GM19023 (cell line): ENCODE results near the gene HMOX2.
A peak's percentile ranks its signal among the peaks of the same experiment; 100 is the strongest.

Experiments
- ATAC-seq: cut with Tn5 transposase; IDR thresholded peaks from one replicate; pipeline ENCODE4 v1.9.1; 2021; ENCODE audit warnings: mild to moderate bottlenecking, moderate library complexity; ENCODE audit not compliant: unreplicated experiment

The HMOX2 gene

GRCh38 chr16:4463522-4464163, 12.6 kb upstream of the HMOX2 start:
- ATAC-seq = no peak

- no peak for ATAC-seq
These were observed 10.0 kb upstream of the HMOX2 start for GRCh38 chr16:4465977-4466779.

GRCh38 chr16:4467916-4468315, 8.3 kb upstream of the HMOX2 start:
- no peak for ATAC-seq

- ATAC-seq = no peak
These were observed 7.2 kb upstream of the HMOX2 start for GRCh38 chr16:4468972-4469371.

- ATAC-seq = no peak
These were observed 4.3 kb upstream of the HMOX2 start for GRCh38 chr16:4471869-4472268.

GRCh38 chr16:4472880-4473279, 3.3 kb upstream of the HMOX2 start:
- no peak for ATAC-seq

GRCh38 chr16:4474192-4474961, 1.8 kb upstream of the HMOX2 start, which contains the start of gene NMRAL1:
TSS of gene NMRAL1 (minus strand) at chr16:4474625. CDS start at chr16:4474132, 493 bp downstream.
- peak; percentile 39 for ATAC-seq

- no peak for ATAC-seq
These were observed 1.8 kb downstream of the HMOX2 start for GRCh38 chr16:4477966-4478365.

- ATAC-seq = no peak
These were observed 5.3 kb downstream of the HMOX2 start for GRCh38 chr16:4481526-4481925.

GRCh38 chr16:4481963-4482362, 5.8 kb downstream of the HMOX2 start:
- ATAC-seq = no peak

GRCh38 chr16:4486126-4486893, 10.1 kb downstream of the HMOX2 start:
- no peak for ATAC-seq

GRCh38 chr16:4487955-4488498, 11.8 kb downstream of the HMOX2 start:
- no peak for ATAC-seq

GRCh38 chr16:4488499-4488967, 12.3 kb downstream of the HMOX2 start:
- no peak for ATAC-seq

GRCh38 chr16:4489030-4489429, 12.8 kb downstream of the HMOX2 start:
- ATAC-seq = no peak

GRCh38 chr16:4491898-4492297, 15.7 kb downstream of the HMOX2 start:
- no peak for ATAC-seq

- ATAC-seq = no peak
These were observed 18.7 kb downstream of the HMOX2 start for GRCh38 chr16:4494746-4495490.

- ATAC-seq = no peak
These were observed 19.6 kb downstream of the HMOX2 start for GRCh38 chr16:4495766-4496165.

- ATAC-seq = no peak
These were observed 20.1 kb downstream of the HMOX2 start for GRCh38 chr16:4496305-4496704.

GRCh38 chr16:4498546-4499195, 22.5 kb downstream of the HMOX2 start:
- no peak for ATAC-seq
